Esophagus squamous epithelium (tissue), 5 donors: Measurements from ENCODE around the gene KLF13. TPM values are rescaled to one million over a fixed set of nuclear protein-coding genes. Genes with fewer than 3 reads are reported as not detected.

Source experiments
- DNase-seq: peaks from one replicate; lab custom pipeline; 2025; lab: John Stamatoyannopoulos, UW
- H3K27ac ChIP-seq, 4 donors: fragments of 200-600 bp; sonication (generic); one replicate each; pipeline ENCODE4 v1.5.1; 2016 to 2019; ENCODE audit warnings: mild to moderate bottlenecking in 1 of 4
- H3K27me3 ChIP-seq, 4 donors: fragments of 200-600 bp; sonication (generic); 1 replicate in 3 of 4; 2 replicates in 1 of 4; pipeline versions ENCODE4 v1.5.1 to v1.6.0; 2017 to 2021; ENCODE audit warnings: antibody characterized with exemption in 1 of 4
- H3K36me3 ChIP-seq, 3 donors: fragments of 200-600 bp; sonication (generic); one replicate each; pipeline ENCODE4 v1.5.1; 2016 to 2019
- H3K4me1 ChIP-seq, 3 donors: fragments of 200-600 bp; sonication (generic); one replicate each; pipeline ENCODE4 v1.5.1; 2017 to 2019
- H3K4me3 ChIP-seq, 4 donors: fragments of 200-600 bp; sonication (generic); 1 replicate in 3 of 4; 2 replicates in 1 of 4; pipeline ENCODE4 v1.5.1; 2016 to 2019; ENCODE audit warnings: mild to moderate bottlenecking in 2 of 4, moderate library complexity in 1 of 4
- H3K9me3 ChIP-seq, 3 donors: fragments of 200-600 bp; sonication (generic); one replicate each; pipeline ENCODE4 v1.5.1; 2016 to 2019
- POLR2A ChIP-seq, 4 donors: fragments of 450-650 bp; IDR thresholded peaks; one replicate each; pipeline ENCODE4 v1.6.1; 2017; ENCODE audit warnings: antibody characterized with exemption in 4 of 4, mild to moderate bottlenecking in 4 of 4, moderate library complexity in 3 of 4
- WGBS, 2 donors: methylation state at CpG; one replicate each; pipeline ENCODE4 v1.1.5; 2018; 5-methylcytosine and 5-hydroxymethylcytosine counted together
- intact Hi-C: fragments of 100-400 bp; cut with DNase I; formaldehyde crosslinking; loops from one replicate; pipeline ENCODE4 v1.15.0; 2022
- total RNA-seq, 4 donors: library from RNA; depleted of rRNA; stranded (reverse); fragments of >200 nt; gene quantifications; one replicate each; pipeline ENCODE4 v1.1.0, GENCODE V29; 2016
- TF ChIP-seq, protein P1 (sequence below), 6 experiments: fragments of 450-650 bp in 4 of 6; fragments of 200-600 bp in 2 of 6; sonication (generic) in 2 of 6; IDR thresholded peaks; one replicate each; pipeline ENCODE4 v1.5.1; 2016 to 2019; ENCODE audit warnings: antibody characterized with exemption in 6 of 6, mild to moderate bottlenecking in 4 of 6, moderate library complexity in 4 of 6
- donor health status: DM: yes; HTN: yes; CAD: no.

The KLF13 gene
- total RNA-seq, 4 donors from 2014 or later = 16.4 to 54.6 (median 41.8) TPM

DNA sequence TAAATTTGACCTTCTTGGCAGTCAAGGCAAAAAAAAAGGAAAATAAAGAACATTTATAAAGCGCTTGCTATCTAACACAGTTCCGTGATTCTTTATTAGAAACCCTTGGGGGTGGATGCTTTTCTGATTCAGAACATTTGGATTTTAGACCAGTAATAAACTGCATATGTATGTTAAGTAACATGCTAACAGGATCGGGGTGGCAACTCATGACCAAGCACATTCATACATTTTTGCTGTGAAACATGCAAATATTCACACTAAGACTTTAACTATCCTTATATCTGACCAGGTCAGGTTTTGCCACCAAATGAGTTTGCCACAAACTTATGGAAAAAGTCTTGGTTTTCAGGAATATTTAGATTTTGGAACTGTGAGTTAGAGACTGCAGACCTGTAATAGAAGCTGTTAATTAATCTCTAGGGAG lies 30.4 kb upstream of the KLF13 start:
- no peaks in the 10 kb centered on the region for H3K36me3 ChIP-seq
- no peak for DNase-seq

DNA sequence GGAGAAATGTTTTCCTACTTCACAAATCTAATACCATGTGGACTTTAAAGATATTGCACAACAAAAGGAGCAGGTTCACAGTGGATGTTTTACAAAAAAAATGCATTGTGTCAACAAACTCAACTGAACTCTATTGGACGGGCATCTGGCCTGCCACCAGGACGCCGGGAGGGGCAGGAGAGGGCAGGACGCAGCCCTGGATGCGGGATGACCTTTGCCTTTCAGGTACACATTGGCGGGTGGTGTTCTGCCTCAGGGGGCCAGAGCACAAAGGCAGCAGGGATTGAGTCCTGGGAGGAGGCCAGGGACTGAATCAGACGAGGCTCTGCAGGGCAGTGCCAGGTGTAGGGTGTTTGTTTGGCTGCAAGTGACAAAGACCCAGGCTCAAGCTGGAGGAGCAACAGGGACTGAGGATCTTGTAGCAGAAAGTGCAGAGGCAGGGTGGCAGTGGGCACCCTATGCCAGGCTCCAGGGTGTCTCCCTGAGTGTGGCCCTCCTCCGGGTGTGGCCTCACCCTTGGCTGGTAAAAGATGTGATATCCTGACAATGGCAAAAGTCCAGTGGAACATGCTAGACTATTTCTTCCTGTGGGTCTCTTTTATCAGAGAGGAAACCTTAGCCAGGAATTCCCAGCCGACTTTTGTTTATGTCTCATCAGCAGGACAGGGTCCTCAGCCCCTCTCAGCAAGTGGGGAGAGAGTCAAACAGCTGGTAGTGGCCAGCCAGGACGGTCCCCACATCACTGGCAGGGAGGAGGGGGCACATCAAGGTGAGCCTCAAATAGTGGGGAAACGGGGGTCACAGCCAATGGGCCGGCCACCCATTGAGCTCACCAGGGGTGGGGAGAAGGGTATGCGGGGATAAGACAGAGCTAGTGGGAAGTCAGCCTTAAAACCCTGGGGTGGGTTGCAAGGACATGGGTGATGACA lies 29.7 kb upstream of the KLF13 start:
- TF ChIP-seq, protein P1, sequence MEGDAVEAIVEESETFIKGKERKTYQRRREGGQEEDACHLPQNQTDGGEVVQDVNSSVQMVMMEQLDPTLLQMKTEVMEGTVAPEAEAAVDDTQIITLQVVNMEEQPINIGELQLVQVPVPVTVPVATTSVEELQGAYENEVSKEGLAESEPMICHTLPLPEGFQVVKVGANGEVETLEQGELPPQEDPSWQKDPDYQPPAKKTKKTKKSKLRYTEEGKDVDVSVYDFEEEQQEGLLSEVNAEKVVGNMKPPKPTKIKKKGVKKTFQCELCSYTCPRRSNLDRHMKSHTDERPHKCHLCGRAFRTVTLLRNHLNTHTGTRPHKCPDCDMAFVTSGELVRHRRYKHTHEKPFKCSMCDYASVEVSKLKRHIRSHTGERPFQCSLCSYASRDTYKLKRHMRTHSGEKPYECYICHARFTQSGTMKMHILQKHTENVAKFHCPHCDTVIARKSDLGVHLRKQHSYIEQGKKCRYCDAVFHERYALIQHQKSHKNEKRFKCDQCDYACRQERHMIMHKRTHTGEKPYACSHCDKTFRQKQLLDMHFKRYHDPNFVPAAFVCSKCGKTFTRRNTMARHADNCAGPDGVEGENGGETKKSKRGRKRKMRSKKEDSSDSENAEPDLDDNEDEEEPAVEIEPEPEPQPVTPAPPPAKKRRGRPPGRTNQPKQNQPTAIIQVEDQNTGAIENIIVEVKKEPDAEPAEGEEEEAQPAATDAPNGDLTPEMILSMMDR (IDR thresholded peaks at IDR 0.05) = no peak
- no peak for TF ChIP-seq POLR2A (IDR thresholded peaks at IDR 0.05)
- Histone ChIP-seq H3K4me1 (peaks cover 10 to 46% (median 21%) of the 10 kb centered on the region in 3 donors), H3K27ac (peak overlapping the region in 3 of 4 donors; percentile 2 to 35 (median 13)), H3K9me3 (no peaks in the 10 kb centered on the region), H3K36me3 (no peaks in the 10 kb centered on the region), H3K27me3 (peaks cover 0 to 4% (median 0%) of the 10 kb centered on the region in 4 donors), H3K4me3 (no peak overlapping the region)
- 49 to 57% methylated on average over 6 to 13 of the region's 13 CpGs for WGBS, 2 donors
- intact Hi-C loops = no loop called here
- no peak for DNase-seq

More for the DNA sequence above, 30.4 kb upstream of the KLF13 start:
- H3K27me3 ChIP-seq = peaks cover 0 to 4% (median 0%) of the 10 kb centered on the region in 4 donors
- peak overlapping the region in 1 of 4 donors; percentile 2 for H3K27ac ChIP-seq
- 73 to 78% methylated on average over 3 of the region's 3 CpGs for WGBS, 2 donors
- intact Hi-C loops = no loop called here
- no peaks in the 10 kb centered on the region for H3K9me3 ChIP-seq
- no peak for TF ChIP-seq POLR2A (IDR thresholded peaks at IDR 0.05)
- H3K4me3 ChIP-seq = no peak overlapping the region
- peaks cover 10 to 41% (median 17%) of the 10 kb centered on the region in 3 donors for H3K4me1 ChIP-seq

DNA sequence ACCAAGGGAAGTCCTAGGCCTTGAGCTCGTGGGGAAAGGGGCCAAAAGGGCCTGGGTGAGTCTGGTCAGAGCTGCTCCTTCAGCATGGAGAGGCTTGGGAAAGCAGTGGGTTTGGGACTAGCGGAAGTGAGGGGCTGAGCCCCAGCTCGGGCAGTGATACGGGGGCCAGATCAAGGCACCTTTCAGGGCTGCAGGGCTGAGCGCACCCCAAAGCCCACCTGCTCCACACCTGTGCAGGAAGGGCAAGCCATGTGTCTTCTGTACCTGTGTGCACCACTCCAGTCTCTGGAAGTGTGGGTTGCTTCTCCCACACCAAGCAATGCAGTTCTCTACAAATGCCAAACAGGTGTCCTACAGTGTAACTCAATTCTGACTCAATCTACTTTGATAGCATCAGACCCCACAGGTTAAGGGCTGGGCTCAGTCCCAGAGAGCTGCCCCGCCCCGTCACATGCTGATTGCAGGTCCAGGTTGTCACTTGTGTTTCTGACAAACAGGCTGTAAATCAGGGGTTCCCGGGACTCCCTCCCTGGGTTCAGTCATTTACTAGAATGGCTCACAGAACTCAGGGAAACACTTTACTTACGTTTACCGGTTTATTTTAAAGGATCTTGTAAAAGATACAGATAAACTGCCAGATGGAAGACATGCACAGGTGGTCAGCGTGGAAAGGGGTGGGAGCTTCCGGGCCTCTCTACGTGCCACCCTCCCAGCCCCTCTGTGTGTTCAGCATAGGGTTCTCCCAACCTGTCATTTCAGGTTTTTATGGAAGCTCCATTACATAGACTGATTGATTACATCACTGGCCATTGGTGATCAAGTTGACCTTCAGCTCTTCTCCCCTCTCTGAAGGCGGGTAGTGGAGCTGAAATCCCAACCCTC lies 28.8 kb upstream of the KLF13 start:
- Histone ChIP-seq H3K9me3 (no peaks in the 10 kb centered on the region), H3K27me3 (peaks cover 0 to 2% (median 0%) of the 10 kb centered on the region in 4 donors), H3K27ac (peak overlapping the region in 3 of 4 donors; percentile 2 to 35 (median 13)), H3K4me3 (no peak overlapping the region), H3K36me3 (no peaks in the 10 kb centered on the region), H3K4me1 (peaks cover 12 to 50% (median 21%) of the 10 kb centered on the region in 3 donors)
- TF ChIP-seq, protein P1 (IDR thresholded peaks at IDR 0.05) = no peak
- no peak for TF ChIP-seq POLR2A (IDR thresholded peaks at IDR 0.05)
- DNase-seq = no peak
- 89 to 90% methylated on average over 12 to 14 of the region's 14 CpGs for WGBS, 2 donors
- intact Hi-C loops = no loop called here

DNA sequence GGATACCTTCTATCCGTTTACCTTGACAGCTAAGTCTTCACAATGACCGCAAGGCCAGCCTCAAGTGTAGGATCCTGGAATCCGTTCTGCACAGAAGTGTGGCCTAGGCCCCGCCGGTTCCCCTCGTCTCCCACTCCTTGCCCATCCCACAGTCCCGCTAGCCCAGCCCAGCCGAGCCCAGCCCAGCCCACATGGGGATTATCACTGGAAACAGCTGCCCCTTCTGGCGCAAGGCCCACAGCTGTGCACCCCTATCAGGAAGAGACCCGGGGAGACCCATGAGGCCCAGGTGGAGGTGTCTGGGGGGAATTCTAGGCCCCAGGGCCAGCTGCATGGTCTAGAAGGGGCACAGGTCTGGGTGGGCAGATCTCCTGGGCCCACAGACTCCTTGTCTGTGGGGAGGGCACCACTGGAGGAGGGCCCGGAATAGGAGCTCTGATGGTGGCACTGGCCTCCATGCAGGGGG lies 27.9 kb upstream of the KLF13 start:
- Histone ChIP-seq H3K9me3 (no peaks in the 10 kb centered on the region), H3K36me3 (no peaks in the 10 kb centered on the region), H3K27me3 (no peaks in the 10 kb centered on the region), H3K27ac (no peak overlapping the region), H3K4me1 (peaks cover 19 to 59% (median 30%) of the 10 kb centered on the region in 3 donors), H3K4me3 (no peak overlapping the region)
- TF ChIP-seq, protein P1 (IDR thresholded peaks at IDR 0.05) = no peak
- no peak for TF ChIP-seq POLR2A (IDR thresholded peaks at IDR 0.05)
- WGBS, 2 donors = 95 to 100% methylated on average over 6 to 9 of the region's 11 CpGs
- DNase-seq = no peak
- intact Hi-C loops = no loop called here

DNA sequence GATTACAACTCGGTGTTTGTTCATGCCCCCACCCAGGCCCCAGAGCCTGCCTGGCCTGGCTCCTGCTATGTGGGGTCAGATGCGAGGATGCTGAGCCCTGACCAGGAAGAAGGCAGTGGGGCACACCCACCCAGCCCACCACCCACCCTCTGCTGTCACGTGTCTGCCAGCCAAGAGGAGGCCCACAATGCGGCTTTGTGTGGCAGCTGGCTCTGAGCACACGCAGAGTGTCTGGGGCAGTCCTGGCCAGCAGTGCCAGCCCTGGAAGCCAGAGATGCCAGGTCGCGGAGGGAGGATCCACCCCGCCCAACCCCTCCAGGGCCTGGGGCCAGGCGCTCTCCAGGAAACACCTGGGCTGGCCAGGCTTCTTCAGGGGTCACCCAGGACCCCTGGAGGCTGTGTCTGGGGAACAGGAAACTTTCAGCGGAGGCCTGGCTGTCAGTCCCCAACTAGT lies 26.4 kb upstream of the KLF13 start:
- H3K27ac ChIP-seq = peak overlapping the region in 1 of 4 donors; percentile 9
- H3K4me3 ChIP-seq = no peak overlapping the region
- H3K27me3 ChIP-seq = no peaks in the 10 kb centered on the region
- no peak for DNase-seq
- no peaks in the 10 kb centered on the region for H3K9me3 ChIP-seq
- intact Hi-C loops = no loop called here
- H3K36me3 ChIP-seq = no peaks in the 10 kb centered on the region
- peaks cover 19 to 70% (median 30%) of the 10 kb centered on the region in 3 donors for H3K4me1 ChIP-seq
- no peak for TF ChIP-seq POLR2A (IDR thresholded peaks at IDR 0.05)
- TF ChIP-seq, protein P1 (IDR thresholded peaks at IDR 0.05) = no peak
- WGBS, 2 donors = 80 to 86% methylated on average over 1 of the region's 10 CpGs
